HG03045 (cell line): Measurements from ENCODE around the gene ANKRD23.
"Not testable (repeated sequence)": the region's sequence is repeated elsewhere in the genome, so short reads cannot be mapped to it uniquely, and the experiment has no call there.

Experiments used
- ATAC-seq: cut with Tn5 transposase; IDR thresholded peaks from one replicate; pipeline ENCODE4 v1.9.1; 2021; ENCODE audit warnings: mild to moderate bottlenecking, moderate library complexity; ENCODE audit not compliant: unreplicated experiment

Gene ANKRD23

DNA sequence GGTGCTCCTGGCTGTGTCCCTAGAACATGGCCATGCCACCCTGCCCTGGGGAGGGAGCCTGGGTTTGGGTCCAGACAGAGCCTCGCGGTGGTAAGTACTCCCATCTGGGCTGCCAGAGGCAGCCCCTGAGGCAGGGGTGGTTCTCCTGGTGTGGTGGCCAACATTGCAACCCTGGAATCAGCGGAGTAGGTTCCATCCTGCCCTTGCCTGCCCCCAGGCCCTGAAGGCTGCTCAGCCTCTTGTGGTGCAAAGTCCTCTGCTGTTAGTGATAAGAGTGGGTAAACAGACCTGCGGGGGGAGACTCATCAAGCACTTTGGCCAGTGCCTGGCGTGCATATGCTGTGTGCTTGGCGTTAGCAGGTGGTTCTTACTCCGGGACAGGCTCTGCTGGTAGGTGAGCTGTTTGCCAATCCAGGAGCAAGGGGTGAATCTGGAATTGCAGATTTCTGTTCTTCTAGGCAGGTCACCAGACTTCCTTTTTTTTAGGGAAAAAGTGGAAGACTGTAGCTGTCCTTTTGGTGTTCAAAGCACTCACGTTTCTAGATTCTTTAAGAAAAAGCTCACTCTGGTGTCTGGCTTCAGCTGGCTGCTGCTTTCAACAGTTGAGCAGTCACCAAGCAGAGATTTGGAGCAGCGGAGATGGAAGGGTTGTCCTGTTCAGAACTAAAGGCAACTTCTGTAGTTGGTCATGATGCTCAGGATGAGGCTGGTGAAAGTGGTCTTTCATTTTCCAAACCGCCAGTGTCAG lies 24.5 kb downstream of the ANKRD23 start:
- ATAC-seq, result no peak

DNA sequence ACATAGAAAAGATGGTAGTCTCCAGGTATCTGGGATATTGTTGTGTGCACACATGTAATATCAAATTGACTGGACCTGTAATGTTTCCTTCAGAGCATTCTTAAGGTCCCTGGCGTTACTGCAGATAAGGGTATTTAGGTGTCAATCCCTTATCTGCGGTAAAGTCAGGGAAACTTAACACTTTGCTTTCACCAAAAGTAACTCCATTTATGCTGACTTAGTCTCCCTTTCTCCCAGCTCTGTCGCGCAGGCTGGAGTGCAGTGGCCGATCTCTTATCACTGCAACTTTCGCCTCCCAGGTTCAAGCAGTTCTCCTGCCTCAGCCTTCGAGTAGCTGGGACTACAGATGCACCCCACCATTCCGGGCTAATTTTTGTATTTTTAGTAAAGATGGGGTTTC lies 25.9 kb downstream of the ANKRD23 start:
- no peak for ATAC-seq

DNA sequence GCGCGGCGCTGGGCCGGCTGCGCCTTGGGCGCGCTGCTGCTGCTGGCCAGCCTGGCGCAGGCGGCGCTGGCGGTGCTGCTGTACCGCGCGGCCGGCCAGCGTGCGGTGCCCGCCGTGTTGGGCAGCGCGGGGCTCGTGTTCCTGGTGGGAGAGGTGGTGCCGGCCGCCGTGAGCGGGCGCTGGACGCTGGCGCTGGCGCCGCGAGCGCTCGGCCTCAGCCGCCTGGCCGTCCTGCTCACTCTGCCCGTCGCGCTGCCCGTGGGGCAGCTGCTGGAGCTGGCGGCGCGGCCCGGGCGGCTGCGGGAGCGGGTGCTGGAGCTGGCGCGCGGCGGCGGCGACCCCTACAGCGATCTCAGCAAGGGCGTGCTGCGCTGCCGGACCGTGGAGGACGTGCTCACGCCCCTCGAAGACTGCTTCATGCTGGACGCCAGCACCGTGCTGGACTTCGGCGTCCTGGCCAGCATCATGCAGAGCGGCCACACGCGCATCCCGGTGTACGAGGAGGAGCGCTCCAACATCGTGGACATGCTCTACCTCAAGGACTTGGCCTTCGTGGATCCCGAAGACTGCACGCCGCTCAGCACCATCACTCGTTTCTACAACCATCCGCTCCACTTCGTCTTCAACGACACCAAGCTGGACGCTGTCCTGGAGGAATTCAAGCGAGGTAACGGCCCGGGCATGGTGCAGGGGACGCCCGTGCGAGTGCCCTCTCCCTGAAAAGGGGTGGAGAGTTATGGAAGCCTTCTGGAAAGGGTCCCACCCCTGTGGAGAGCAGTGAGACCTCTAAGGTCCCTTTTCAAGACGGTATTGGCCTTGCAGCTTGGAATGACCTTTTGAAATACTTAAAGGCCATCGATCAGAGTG lies 26.8 kb downstream of the ANKRD23 start:
- no peak for ATAC-seq

DNA sequence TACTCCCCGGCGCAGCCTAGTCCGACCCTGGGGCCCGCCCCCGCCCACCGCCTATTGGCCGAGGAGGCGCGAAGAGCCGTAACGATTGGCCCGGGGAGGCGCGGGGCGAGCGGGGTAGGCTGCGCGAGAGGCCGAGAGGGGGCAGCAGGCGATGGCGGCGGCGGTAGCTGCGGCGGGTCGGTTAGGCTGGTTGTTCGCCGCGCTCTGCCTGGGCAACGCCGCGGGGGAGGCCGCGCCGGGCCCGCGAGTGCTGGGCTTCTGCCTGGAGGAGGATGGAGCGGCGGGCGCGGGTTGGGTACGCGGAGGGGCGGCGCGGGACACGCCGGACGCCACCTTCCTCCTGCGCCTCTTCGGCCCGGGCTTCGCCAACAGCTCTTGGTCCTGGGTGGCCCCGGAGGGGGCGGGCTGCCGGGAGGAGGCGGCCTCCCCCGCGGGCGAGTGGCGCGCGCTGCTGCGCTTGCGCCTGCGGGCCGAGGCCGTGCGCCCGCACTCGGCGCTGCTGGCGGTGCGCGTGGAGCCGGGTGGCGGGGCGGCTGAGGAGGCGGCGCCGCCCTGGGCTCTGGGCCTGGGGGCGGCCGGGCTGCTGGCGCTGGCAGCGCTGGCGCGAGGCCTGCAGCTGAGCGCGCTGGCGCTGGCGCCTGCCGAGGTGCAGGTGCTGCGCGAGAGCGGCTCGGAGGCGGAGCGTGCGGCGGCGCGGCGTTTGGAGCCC lies 27.5 kb downstream of the ANKRD23 start, which contains the start of gene CNNM3:
Gene CNNM3 (plus strand): TSS at position 142 of the 709 bp plus-strand sequence. CDS start 10 bp downstream, at position 152.
- peak; percentile 92 for ATAC-seq

DNA sequence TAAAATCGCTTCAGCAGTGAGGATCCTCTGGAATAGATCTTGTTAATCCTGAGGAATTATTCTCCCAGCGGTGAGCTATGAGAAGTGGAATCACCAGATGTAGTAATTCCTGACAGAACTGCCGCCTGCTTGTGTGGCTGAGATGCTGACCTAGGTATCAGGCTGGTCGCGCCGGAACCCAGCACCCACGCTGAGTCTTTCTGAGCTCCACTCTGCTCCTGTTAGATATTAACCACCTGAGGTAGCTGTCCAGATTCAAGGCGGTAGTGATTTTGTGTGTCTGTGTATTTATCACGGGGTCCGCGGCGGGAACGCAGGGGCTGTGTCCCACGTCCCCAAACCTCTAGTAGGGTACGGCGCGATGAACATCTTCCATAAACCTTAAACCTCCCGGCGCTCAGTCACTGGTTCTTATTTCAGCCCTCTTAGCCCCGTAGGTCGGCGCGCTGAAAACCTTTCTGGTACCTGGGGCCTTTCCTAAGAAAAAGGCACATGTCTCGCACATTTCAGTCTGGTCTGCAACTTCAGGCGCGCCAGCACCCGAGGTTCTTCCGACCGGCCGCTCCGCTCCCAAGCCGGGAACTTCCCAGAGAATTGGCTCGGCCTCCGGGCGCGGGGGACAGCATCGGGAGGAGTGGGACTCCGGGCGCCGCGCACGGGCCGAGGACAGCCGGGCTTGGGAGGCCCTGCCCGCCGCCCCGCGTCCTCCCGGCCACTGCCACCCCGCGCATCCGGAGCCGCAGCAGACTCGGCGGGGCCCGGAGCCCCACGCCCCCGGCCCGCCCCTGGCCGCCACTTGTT lies 28.3 kb downstream of the ANKRD23 start:
- peak; percentile 2 for ATAC-seq

DNA sequence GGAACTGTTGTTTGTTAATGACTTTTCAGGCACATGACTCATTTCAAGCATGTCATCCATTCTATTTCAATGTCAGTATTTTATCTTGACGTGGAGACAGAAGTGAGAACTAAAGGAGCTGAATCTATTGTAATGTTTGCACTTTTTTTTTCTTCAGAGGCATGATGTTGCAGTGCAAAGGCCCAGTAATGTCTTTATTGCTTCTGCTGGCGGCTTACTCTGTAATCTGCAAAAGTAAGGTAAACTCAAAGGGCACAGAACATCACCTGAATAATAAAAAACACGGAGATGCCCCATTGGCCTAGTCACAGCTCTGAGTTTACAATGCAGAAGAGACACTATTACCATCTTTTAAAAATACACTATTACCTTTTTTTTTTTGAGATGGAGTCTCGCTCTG lies 30.2 kb downstream of the ANKRD23 start:
- no peak for ATAC-seq

DNA sequence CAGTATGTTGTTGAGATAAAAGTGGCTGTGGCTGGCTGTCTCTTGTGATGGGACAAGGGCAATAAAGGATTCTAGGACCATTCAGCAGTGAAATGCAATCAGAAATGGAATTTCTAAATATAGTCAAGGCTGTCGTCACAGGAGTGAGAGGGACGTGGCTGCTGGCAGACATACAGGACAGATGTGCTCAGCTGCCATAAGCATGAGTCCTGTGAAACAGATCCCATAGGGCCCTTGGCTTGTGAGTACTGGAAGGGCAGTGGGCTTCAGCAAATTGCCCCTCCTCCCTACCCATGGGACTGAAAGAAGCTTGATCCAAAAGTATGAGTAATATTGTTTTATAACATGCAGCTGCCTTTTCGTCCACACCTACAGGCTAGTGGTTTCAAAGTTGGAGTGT lies 31.9 kb downstream of the ANKRD23 start:
- ATAC-seq, result no peak

DNA sequence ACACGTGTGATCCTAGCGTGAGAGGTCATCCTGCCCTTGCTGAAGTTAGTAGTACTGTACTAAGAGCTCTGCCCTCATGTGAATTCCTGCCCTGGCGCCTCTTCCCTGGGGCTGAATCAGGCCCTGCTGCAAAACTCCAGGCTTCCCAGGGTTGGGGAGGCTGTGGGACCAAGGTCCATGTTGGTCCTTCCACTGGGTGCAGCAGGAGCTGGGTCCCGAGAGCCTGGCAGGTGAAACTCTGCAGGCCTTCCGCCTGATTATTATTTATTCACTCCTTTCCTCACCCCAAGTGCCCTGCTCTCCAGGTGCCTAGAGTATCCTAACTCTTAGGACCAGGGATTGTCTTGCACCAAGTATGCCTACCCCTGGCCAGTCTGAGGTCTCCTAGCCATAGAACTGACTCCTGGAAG lies 33.0 kb downstream of the ANKRD23 start:
- ATAC-seq, result no peak

DNA sequence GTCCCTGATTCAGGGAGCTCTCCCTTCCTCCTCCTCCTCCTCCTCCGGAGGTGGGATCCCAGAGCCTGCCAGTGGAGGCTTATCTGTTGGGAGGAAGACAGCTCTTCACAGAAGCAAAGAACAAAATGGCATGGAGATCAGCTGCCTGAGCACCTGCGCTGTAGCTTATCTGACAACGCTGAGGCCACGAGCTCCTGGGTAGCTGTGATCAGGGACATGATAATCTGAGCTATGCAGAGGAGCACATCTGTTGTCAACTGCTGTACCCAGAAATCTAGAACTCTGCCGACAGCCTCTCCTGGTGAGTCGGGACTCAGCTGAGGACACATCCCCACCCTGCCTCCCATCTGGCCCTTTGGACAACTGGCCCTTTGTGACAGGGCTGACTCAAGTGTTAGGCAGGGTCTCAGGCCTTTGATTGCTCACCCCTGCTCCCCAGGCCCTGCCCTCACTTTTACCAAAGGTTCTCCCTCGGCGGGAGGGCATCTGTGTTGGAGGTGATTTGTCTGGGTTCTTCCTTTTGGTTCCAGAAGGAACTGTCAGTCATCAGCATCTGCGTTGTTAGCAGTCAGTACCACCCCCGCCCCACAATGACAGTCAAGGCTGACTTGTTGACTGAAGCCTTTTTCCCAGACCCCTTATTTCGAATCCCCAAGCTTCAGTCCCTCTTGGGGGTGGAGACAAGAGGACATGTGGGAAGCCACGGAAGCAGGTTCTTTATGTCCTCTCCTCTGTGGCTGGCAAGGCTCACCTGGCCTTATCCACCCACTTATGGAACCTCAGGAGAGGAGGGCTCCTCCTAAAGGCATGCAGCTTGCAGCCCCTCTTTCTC lies 33.7 kb downstream of the ANKRD23 start:
- ATAC-seq, result no peak

DNA sequence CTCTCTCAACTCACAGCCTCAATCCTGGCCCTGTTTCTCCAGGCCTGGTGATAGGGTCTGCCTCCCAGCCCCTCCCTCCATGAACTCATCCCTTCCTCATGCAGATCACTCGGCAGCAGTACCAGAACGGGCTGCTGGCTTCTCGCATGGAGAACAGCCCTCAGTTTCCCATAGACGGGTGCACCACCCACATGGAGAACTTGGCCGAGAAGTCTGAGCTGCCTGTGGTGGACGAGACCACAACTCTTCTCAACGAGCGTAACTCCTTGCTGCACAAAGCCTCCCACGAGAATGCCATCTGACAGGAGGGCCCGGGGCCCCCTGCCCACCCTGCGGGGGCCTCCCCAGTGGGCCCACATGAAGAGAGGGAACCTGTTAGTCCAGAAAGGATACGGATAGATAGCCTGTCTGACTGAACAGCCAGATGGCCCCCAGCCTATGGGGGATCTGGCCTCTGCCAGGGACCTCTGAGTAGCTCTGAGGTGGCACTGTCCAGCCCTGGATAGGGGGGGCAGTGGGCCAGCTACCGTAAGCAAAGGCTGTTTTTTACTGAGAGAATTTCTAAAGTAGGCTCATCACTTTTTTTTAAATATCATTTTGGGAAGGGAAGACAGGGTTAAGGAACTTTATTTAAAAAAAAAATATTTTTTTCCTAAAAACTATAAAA lies 34.5 kb downstream of the ANKRD23 start:
- no peak for ATAC-seq

DNA sequence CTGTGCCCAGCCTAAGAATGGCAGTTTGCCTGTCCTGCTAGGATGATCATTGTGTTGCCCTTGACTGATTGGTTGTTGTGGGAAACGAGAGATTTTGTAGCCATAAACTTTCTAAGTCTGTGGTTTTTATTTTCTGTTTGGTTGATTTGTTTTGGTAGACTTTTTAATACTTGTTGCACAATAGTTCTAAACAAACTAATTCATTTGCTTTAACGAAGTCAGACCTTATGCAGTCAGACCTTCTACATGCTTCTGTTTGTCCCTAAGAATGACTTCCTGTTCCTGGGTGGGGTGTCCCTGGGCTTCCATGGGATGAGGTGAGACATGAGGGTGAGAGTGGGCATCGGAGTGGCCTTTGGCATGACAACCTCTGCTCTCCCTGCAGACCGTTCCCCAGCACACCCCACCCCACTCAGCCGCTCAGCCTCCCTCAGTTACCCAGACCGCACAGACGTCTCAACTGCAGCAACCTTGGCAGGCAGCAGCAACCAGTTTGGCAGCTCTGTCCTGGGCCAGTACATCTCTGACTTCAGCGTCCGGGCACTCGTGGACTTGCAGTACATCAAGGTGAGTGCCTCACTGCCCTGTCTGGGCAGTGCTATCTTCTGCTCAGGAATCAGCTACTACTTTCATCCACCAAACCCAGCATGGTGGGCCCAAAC lies 35.5 kb downstream of the ANKRD23 start:
- no peak for ATAC-seq

DNA sequence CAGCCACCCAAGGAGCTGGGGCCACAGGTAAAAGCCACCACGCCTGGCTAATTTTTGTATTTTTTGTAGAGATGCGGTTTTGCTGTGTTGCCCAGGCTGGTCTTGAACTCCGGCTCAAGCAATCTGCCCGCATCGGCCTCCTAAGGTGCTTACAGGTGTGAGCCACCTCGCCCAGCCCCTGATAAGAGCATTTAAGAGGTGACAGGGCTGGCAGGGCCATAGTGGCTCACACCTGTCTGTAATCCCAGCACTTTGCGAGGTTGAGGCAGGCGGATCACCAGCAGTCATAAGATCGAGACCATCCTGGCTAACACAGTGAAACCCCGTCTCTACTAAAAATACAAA lies 36.7 kb downstream of the ANKRD23 start:
- no peak for ATAC-seq

DNA sequence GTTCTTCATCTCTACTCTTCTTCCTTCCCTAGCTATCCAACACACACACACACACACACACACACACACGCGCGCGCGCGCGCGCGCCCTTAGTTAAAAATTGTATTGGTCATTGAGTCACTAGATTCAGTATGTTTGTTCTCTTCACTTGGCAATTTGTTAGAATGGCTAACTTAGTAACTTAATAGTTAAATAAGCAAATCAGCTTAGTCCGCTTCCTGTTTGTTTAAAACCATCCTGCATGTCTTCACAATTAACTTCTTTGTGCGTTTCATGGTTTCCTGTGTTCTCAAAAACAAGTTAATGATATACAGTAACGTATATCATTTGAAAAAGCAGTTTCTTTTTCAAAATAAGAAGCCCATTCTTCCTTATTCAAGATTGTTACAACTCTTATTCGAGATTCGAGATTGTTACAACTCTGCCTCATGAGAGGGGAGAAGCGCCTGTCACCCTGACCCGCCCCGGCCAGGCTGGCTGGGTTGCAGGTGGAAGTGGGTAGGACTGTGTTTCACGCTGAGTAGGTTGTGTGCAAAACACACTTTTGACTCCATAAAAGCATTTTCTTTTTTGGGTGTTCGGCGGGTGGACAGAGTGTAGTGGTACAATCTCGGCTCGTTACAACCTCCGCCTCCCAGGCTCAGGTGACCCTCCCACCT lies 37.2 kb downstream of the ANKRD23 start:
- no peak for ATAC-seq

DNA sequence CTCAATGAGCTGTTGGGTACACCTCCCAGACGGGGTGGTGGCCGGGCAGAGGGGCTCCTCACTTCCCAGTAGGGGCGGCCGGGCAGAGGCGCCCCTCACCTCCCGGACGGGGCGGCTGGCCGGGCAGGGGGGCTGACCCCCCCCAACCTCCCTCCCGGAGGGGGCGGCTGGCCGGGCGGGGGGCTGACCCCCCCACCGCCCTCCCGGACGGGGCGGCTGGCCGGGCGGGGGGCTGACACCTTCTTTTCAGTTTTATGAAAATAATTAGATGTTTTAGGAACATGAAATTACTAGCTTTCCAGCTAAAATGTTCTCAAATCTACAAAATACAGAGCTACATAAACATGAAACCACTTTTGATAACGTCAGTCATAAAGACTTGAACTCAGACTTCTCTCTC lies 37.9 kb downstream of the ANKRD23 start:
- not testable (repeated sequence) for ATAC-seq

DNA sequence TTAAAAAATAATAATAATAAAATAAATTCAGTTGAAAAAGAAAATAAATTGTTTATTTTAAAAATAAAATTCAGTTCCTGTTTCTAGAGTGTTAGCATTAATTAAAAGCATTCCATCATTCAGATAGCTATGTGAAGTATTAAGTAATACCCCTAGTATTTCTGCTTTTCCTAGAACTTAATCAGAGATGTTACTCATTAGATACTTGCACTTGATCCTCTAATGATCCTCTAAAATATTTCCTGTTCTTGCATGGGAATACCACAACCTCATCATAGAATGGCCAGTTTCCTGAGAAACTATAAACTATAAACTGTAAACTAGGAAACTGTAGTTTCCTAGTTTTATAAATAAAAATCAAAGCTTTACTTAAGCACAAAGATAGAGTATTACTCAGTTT lies 38.8 kb downstream of the ANKRD23 start:
- ATAC-seq, result no peak

DNA sequence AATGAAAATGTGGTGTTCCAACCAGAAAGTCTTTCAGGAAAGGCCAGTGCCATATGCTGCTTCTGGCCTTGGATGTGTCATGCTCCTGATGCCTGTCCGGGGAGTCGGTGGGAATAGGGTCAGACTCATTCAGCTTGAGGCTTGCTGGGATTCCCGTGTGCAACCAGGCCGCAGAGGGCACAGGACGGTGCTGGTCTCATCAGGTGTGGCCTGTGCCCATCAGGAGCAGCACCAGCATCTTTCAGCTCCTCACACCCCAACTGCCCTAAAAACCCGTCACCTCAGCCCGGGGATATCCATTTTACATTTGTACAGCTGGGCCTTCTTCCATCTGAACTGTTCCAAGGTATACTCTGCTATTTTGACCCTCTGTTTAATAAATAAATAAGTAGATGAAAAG lies 41.1 kb downstream of the ANKRD23 start:
- ATAC-seq, result no peak

DNA sequence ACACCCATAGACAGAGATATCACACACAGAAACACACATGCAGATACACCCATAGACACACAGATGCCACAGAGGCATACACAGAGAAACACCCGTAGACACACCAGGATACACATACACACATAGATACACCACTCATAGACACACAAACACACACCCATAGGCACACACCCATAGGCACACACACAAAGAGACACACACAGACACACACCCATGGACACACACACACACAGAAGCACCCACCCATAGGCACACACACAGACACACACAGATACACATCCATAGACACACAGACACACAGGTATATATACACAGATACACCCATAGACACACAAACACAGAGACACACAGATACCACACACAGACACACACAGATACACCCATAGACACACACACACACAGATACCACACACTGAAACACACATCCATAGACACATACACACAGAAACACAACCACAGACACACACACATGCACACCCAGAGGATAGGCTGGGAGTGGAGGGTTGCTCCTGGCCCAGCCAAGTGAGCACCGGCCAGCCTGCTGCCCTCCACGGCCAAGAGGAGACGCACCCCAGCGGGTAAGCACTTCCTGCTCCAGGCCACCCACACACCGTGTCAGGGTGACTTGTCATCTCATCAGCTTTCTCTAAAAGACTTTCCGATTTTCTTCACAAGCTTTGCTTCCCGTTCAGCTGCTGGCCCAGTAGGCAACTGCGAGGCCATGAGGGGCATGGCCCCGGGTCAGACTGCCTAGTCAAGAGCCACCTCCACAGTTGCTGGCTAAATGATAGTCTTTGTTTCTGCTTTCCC lies 41.8 kb downstream of the ANKRD23 start:
- no peak for ATAC-seq
